Aorta (tissue), 5 donors: ENCODE results near the gene PPP1R3G. TPM values are rescaled to one million over a fixed set of nuclear protein-coding genes. Genes with fewer than 3 reads are reported as not detected.

ENCODE experiments used
- ATAC-seq: fragments of 200-7000 bp; cut with Tn5 transposase; one replicate; pipeline ENCODE4 v1.9.1; 2022; ENCODE audit warnings: moderate library complexity; ENCODE audit not compliant: low FRiP score
- DNase-seq, 2 donors: peaks; one replicate each; pipeline ENCODE4 v3.0.0-alpha.2; 2020
- H3K27ac ChIP-seq, 2 donors: one replicate each; pipeline ENCODE4 v1.5.1; 2013; ENCODE audit warnings: low read length in 2 of 2, mild to moderate bottlenecking in 2 of 2, moderate library complexity in 2 of 2, control low read depth in 1 of 2, inconsistent platforms in 1 of 2, low read depth in 1 of 2
- H3K27me3 ChIP-seq, 2 donors: one replicate each; pipeline ENCODE4 v1.6.1; 2013; ENCODE audit warnings: control low read depth in 1 of 2, low read length in 1 of 2, mild to moderate bottlenecking in 1 of 2, moderate library complexity in 1 of 2; ENCODE audit not compliant: insufficient read depth in 2 of 2, control insufficient read depth in 1 of 2
- H3K36me3 ChIP-seq, 2 donors: one replicate each; pipeline ENCODE4 v1.6.1; 2013; ENCODE audit warnings: control low read depth in 1 of 2, low read length in 1 of 2, mild to moderate bottlenecking in 1 of 2; ENCODE audit not compliant: insufficient read depth in 2 of 2, control insufficient read depth in 1 of 2
- H3K4me1 ChIP-seq, 2 donors: one replicate each; pipeline ENCODE4 v1.6.1; 2013; ENCODE audit warnings: low read length in 2 of 2, control low read depth in 1 of 2, mild to moderate bottlenecking in 1 of 2, moderate library complexity in 1 of 2; ENCODE audit not compliant: insufficient read depth in 2 of 2, control insufficient read depth in 1 of 2
- H3K4me3 ChIP-seq, 2 donors: one replicate each; pipeline ENCODE4 v1.5.1; 2013; ENCODE audit warnings: low read length in 2 of 2, control low read depth in 1 of 2, mild to moderate bottlenecking in 1 of 2
- H3K9me3 ChIP-seq: one replicate; pipeline ENCODE4 v1.6.1; 2013; ENCODE audit warnings: mild to moderate bottlenecking, low read length; ENCODE audit not compliant: control insufficient read depth
- whole genome bisulfite sequencing, 2 donors: extraction: QIAGEN DNeasy Blood & Tissue Kit; methylation state at CpG; one replicate each; pipeline ENCODE4 v1.1.7; 2013; 5-methylcytosine and 5-hydroxymethylcytosine counted together
- intact Hi-C, 2 donors: fragments of 100-400 bp; cut with DNase I; formaldehyde crosslinking; loops; one replicate each; pipeline versions ENCODE4 v1.14.2 to v1.15.0; 2022
- polyA plus RNA-seq, 2 donors: library from polyadenylated mRNA; stranded (reverse); fragments of 200-250 nt; gene quantifications; one replicate each; pipeline ENCODE4 v1.2.3, GENCODE V29; 2013
- total RNA-seq, 2 donors: library from RNA; stranded (reverse); fragmentation: NEBNext Ultra II Directional; extraction: Animal tissue kit (Norgen Biotek cat#: 25700); gene quantifications; one replicate each; pipeline ENCODE4 v1.2.1, GENCODE V29; 2021
- donor health status: healthy with polysubstance abuse.
- donor health status: Bipolar disorder and iron deficiency.
- donor health status: DM: no; HTN: no; CAD: no.
- donor health status: DM: no; HTN: no; CAD: no.
- donor health status: DM: yes; HTN: yes; CAD: no.

Gene PPP1R3G
- total and polyA plus RNA-seq, 4 donors = 0.41 to 5.3 (median 1.2) TPM

DNA sequence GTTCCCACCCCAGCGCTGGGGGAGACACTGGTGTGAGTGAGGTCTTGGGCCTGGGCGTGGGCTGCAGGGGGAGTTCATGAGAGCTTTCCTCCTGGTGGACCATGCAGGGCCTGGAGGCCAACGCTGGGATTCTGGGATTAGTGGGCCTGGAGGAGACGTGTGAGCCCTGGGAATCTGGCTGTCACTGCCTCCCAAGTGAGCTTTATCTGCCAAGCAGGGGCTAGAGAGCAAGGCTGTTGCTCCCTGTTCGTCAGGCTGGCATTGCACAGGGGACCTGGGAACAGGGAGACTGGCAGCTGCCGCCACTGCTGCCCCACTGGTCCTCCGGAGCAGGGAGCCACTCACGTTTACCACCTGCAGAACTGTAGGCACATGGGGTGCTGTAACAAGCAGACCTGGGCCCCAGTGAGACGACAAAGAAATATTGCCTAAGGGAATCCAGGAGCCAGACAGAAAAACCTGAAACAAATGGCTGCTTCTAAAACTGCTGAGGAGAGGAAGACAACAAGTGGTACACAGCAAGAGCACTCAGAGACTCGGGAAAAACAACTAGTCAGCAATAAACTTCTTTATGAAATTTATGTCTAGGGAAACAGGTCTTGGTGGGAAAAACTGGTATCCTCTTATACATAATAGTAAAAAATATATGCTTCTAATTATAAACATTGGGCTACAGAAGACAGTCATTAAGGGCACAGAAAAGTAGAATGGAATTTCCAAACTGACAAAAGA lies 45.2 kb downstream of the PPP1R3G start:
- Histone ChIP-seq H3K4me3 (no peak overlapping the region), H3K27me3 (no peaks in the 10 kb centered on the region), H3K4me1 (no peaks in the 10 kb centered on the region), H3K36me3 (no peaks in the 10 kb centered on the region), H3K9me3 (no peaks in the 10 kb centered on the region), H3K27ac (no peak overlapping the region)
- ATAC-seq = no peak
- intact Hi-C loops = no loop called here
- no peak for DNase-seq
- 84 to 89% methylated on average over 10 of the region's 10 CpGs for WGBS, 2 donors

DNA sequence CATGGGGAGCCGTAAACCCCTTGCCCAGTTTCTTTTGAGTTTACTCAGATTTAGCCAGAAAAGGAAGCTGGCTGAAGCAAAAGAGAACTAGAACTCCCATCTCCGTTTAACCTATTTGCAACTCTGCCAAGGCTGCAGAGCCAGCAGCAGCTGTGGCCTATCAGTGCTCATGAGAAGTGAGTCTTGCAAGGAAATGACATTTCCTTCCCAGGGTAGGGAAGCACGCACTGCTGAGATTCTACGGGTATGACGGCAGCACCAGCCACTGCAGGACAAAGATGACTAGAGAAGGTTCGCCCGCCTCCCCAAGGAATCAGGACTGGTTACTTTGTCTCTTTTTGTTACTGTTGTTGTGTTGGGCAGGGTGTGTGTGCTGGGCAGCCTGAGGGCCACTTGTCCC lies 47.6 kb downstream of the PPP1R3G start:
- peak in 1 of 2 donors; percentile 79 for DNase-seq
- ATAC-seq = peak; percentile 88
- 22 to 32% methylated on average over 7 of the region's 7 CpGs for WGBS, 2 donors
- intact Hi-C loops = no loop called here
- no peaks in the 10 kb centered on the region for H3K36me3 ChIP-seq
- no peaks in the 10 kb centered on the region for H3K4me1 ChIP-seq
- H3K27ac ChIP-seq = no peak overlapping the region
- H3K9me3 ChIP-seq = no peaks in the 10 kb centered on the region
- no peaks in the 10 kb centered on the region for H3K27me3 ChIP-seq
- H3K4me3 ChIP-seq = no peak overlapping the region

DNA sequence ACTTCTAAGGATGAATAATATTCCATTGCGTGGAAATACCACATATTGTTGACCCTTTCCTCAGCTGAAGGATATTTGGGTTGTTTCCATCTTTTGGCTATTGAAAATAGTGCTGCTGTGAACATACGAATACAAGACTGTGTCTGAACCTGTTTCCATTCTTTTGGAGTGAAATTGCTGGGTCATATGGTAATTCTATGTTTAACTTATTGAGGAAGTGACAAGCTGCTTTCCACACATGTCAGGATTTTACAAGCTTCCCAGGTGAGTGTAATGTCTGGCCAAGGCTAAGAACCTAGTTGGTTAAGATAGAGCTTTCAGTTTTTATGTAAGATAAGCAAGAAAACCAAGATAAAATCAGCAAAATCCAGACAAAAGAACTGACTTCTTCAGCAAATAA lies 48.8 kb downstream of the PPP1R3G start:
- Histone ChIP-seq H3K27me3 (no peaks in the 10 kb centered on the region), H3K9me3 (no peaks in the 10 kb centered on the region), H3K27ac (no peak overlapping the region), H3K36me3 (no peaks in the 10 kb centered on the region), H3K4me3 (no peak overlapping the region), H3K4me1 (no peaks in the 10 kb centered on the region)
- 91 to 95% methylated on average over 2 of the region's 2 CpGs for WGBS, 2 donors
- ATAC-seq (no peak), DNase-seq (no peak)
- intact Hi-C loops = no loop called here

DNA sequence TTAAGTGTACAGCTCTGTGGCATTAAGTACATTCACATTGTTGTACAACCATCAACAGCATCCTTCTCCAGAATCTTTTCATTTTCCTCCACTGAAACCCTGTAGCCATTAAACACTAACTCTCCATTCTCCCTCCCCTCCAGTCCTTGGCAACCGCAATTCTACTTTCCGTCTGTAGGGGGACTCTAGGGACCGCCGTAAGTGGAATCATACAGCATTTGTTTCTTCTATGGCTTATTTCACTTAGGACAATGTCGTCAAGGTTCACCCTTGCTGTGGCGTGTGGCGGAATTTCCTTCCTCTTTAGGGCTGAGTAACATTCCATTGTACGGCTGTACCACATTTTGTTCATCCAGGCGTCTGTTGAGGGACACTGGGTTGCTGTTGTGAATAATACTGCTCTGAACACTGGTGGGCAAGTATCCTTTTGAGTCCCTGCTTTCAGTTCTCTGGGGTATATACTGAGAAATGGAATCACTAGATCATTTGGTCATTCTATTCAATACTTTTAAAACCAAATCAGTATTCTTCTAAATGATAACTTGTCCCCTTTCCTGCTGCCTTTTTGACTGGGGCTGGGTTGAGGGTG lies 50.7 kb downstream of the PPP1R3G start:
- no peaks in the 10 kb centered on the region for H3K27me3 ChIP-seq
- no peaks in the 10 kb centered on the region for H3K4me1 ChIP-seq
- H3K36me3 ChIP-seq = no peaks in the 10 kb centered on the region
- H3K4me3 ChIP-seq = no peak overlapping the region
- ATAC-seq (no peak), DNase-seq (no peak)
- H3K9me3 ChIP-seq = no peaks in the 10 kb centered on the region
- H3K27ac ChIP-seq = no peak overlapping the region
- intact Hi-C loops = no loop called here
- 62% methylated on average over 9 of the region's 9 CpGs for WGBS, 2 donors

DNA sequence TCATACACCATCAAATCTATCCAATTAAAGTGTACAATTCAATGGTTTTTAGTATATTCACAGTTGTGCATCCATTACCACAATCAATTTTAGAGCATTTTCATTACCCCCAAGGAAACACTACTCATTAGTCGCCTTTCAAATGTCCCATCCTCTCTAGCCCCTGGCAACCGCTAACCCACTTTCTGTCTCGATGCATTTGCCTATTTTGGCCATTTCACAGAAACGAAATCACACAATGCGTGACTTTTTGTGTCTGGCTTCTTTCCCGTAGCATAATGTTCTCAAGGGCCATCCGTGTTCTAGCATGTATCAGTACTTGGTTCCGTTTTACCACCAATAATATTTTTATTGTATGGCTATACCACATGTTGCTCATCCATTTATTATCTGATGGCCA lies 51.7 kb downstream of the PPP1R3G start:
- WGBS, 2 donors = 90 to 95% methylated on average over 8 of the region's 8 CpGs
- Histone ChIP-seq H3K4me1 (no peaks in the 10 kb centered on the region), H3K27ac (no peak overlapping the region), H3K4me3 (no peak overlapping the region), H3K9me3 (no peaks in the 10 kb centered on the region), H3K36me3 (no peaks in the 10 kb centered on the region), H3K27me3 (no peaks in the 10 kb centered on the region)
- intact Hi-C loops = no loop called here
- DNase-seq (no peak), ATAC-seq (no peak)

Other genes with a start within 250 kb of the PPP1R3G start
- 1 to 10 TPM; 3.6 to 4.3 TPM for gene RPP40, start 81.3 kb upstream of the PPP1R3G start, total RNA-seq
- 1 to 10 TPM; 2.0 to 5.6 TPM for gene RPP40, start 81.3 kb upstream of the PPP1R3G start, polyA plus RNA-seq
- 10 to 100 TPM; 17.9 to 23.9 TPM for gene LYRM4, start 175.6 kb downstream of the PPP1R3G start, total RNA-seq
- gene LYRM4, start 175.6 kb downstream of the PPP1R3G start, polyA plus RNA-seq = 10 to 100 TPM; 18.3 to 28.7 TPM
- gene FARS2, start 176.2 kb downstream of the PPP1R3G start, total RNA-seq = 10 to 100 TPM; 11.1 to 14.2 TPM
- 1 to 10 TPM; 6.3 to 9.9 TPM for gene FARS2, start 176.2 kb downstream of the PPP1R3G start, polyA plus RNA-seq